NCI-H2107 treated with DMSO at 0.1 percent for 48 hours (cell line): ENCODE data around the gene GTF2A1L.
"Not testable (repeated sequence)": the region's sequence is repeated elsewhere in the genome, so short reads cannot be mapped to it uniquely, and the experiment has no call there.

Source experiments
- DNase-seq: peaks from one replicate; lab custom pipeline; 2025; ENCODE audit not compliant: unreplicated experiment; lab: John Stamatoyannopoulos, UW

The GTF2A1L gene

GRCh38 chr2:48696881-48697280 is 79.2 kb downstream of the GTF2A1L start:
- no peak for DNase-seq

- no peak for DNase-seq
Observed at GRCh38 chr2:48699348-48699930, 81.8 kb downstream of the GTF2A1L start.

GRCh38 chr2:48703621-48704020 is 86.0 kb downstream of the GTF2A1L start:
- not testable (repeated sequence) for DNase-seq

- DNase-seq: no peak
Observed at GRCh38 chr2:48707466-48707865, 89.8 kb downstream of the GTF2A1L start.

- no peak for DNase-seq
Observed at GRCh38 chr2:48709096-48710034, 91.7 kb downstream of the GTF2A1L start.

- DNase-seq: no peak
Observed at GRCh38 chr2:48711343-48711742, 93.7 kb downstream of the GTF2A1L start.

GRCh38 chr2:48712151-48712550 is 94.5 kb downstream of the GTF2A1L start:
- DNase-seq: no peak

- DNase-seq: no peak
Observed at GRCh38 chr2:48713647-48714046, 96.0 kb downstream of the GTF2A1L start.

GRCh38 chr2:48714245-48714644 is 96.6 kb downstream of the GTF2A1L start:
- no peak for DNase-seq

- no peak for DNase-seq
Observed at GRCh38 chr2:48715042-48715899, 97.6 kb downstream of the GTF2A1L start.

GRCh38 chr2:48715956-48716355 is 98.3 kb downstream of the GTF2A1L start:
- no peak for DNase-seq

GRCh38 chr2:48717846-48718245 is 100.2 kb downstream of the GTF2A1L start:
- DNase-seq: no peak

- DNase-seq: no peak
Observed at GRCh38 chr2:48719480-48720177, 102.0 kb downstream of the GTF2A1L start.

- no peak for DNase-seq
Observed at GRCh38 chr2:48721158-48721557, 103.5 kb downstream of the GTF2A1L start.

GRCh38 chr2:48722391-48722790 is 104.7 kb downstream of the GTF2A1L start:
- DNase-seq: no peak

- no peak for DNase-seq
Observed at GRCh38 chr2:48723129-48723528, 105.5 kb downstream of the GTF2A1L start.

- no peak for DNase-seq
Observed at GRCh38 chr2:48724278-48724677, 106.6 kb downstream of the GTF2A1L start.

GRCh38 chr2:48725696-48726494 is 108.2 kb downstream of the GTF2A1L start:
- DNase-seq: no peak

GRCh38 chr2:48727560-48727959 is 109.9 kb downstream of the GTF2A1L start:
- no peak for DNase-seq

- DNase-seq: no peak
Observed at GRCh38 chr2:48728295-48728694, 110.6 kb downstream of the GTF2A1L start.
